Brain microvascular endothelial cell (primary cell): Measurements from ENCODE around the gene ABCA5.

Experiments used
- DNase-seq: peaks from one replicate; pipeline ENCODE4 v3.0.0-alpha.2; 2020
- H3K27ac ChIP-seq: fragments of 250-450 bp; sonication (Bioruptor Pico); 2 replicates; pipeline ENCODE4 v1.5.1; 2020; ENCODE audit warnings: mild to moderate bottlenecking, moderate library complexity
- H3K27me3 ChIP-seq: fragments of 250-450 bp; sonication (Bioruptor Pico); replicated peaks from 2 replicates; pipeline ENCODE4 v1.5.1; 2020; ENCODE audit warnings: mild to moderate bottlenecking
- H3K36me3 ChIP-seq: fragments of 250-450 bp; sonication (Bioruptor Pico); replicated peaks from 2 replicates; pipeline ENCODE4 v1.5.1; 2020; ENCODE audit warnings: mild to moderate bottlenecking
- H3K4me3 ChIP-seq: 2 replicates; pipeline ENCODE4 v1.5.1; 2011; ENCODE audit warnings: low read depth, mild to moderate bottlenecking, control low read depth, low read length, moderate library complexity
- CTCF ChIP-seq: IDR thresholded peaks from 2 replicates; pipeline ENCODE4 v1.5.1; 2011; ENCODE audit warnings: low read depth, mild to moderate bottlenecking, moderate library complexity, low read length, control low read depth, inconsistent platforms; ENCODE audit errors: missing control alignments
- in situ Hi-C: cut with HindIII; loops from 2 replicates; pipeline ENCODE4 v1.10.0; 2017; ENCODE audit warnings: low sequenced_read_pairs, low pct_ligation_motif_present

Gene ABCA5

DNA sequence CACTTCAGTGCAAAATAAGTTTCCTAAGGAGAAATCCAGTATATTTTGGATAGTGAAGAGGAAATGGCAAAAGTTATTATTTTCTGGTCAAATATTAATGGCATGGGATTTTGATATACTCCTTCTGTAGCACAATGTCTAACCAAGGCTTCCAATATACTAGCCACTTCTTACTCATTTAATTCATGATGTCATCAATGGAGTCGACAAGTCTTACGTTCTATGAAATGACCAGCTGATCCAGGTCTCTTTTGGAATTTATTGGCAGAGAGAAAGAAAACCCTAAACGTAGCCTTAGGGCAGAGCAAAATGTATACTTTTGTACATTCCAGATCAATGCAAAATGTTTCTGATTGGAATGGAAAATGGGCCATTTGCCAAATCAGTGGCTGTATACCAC is 90.0 kb downstream of the ABCA5 start:
- no peak for TF ChIP-seq CTCF
- no peak for DNase-seq
- in situ Hi-C loops, result loop anchor here (25.0 kb wide), 1 partner anchor 450 kb away; no protein-coding TSS in a partner anchor
- no peaks in the 10 kb centered on the region for H3K36me3 ChIP-seq
- no peaks in the 10 kb centered on the region for H3K27me3 ChIP-seq
- H3K4me3 ChIP-seq, result no peak overlapping the region
- H3K27ac ChIP-seq, result no peak overlapping the region

GRCh38 chr17:69236464-69236863 is 90.5 kb downstream of the ABCA5 start:
- TF ChIP-seq CTCF, result no peak

GRCh38 chr17:69235338-69236058 is 91.4 kb downstream of the ABCA5 start:
- H3K27me3 ChIP-seq, result no peaks in the 10 kb centered on the region
- peak; percentile 86 for TF ChIP-seq CTCF
- no peak overlapping the region for H3K27ac ChIP-seq
- H3K36me3 ChIP-seq, result no peaks in the 10 kb centered on the region
- no peak overlapping the region for H3K4me3 ChIP-seq
- DNase-seq, result peak; percentile 84
- in situ Hi-C loops, result loop anchor here (25.0 kb wide), 1 partner anchor 448 kb away; no protein-coding TSS in a partner anchor

More at GRCh38 chr17:69236464-69236863, 90.5 kb downstream of the ABCA5 start:
- Histone ChIP-seq H3K36me3 (no peaks in the 10 kb centered on the region), H3K4me3 (no peak overlapping the region), H3K27me3 (no peaks in the 10 kb centered on the region), H3K27ac (no peak overlapping the region)
- no peak for DNase-seq
- in situ Hi-C loops, result loop anchor here (25.0 kb wide), 1 partner anchor 449 kb away; no protein-coding TSS in a partner anchor

- Histone ChIP-seq H3K27ac (no peak overlapping the region), H3K27me3 (no peaks in the 10 kb centered on the region), H3K36me3 (no peaks in the 10 kb centered on the region), H3K4me3 (no peak overlapping the region)
- DNase-seq, result no peak
- no peak for TF ChIP-seq CTCF
- in situ Hi-C loops, result loop anchor here (25.0 kb wide), 1 partner anchor 445 kb away; no protein-coding TSS in a partner anchor
Measured at GRCh38 chr17:69232650-69233049, 94.3 kb downstream of the ABCA5 start.

GRCh38 chr17:69231521-69231920 is 95.4 kb downstream of the ABCA5 start:
- H3K27me3 ChIP-seq, result no peaks in the 10 kb centered on the region
- H3K4me3 ChIP-seq, result no peak overlapping the region
- TF ChIP-seq CTCF, result no peak
- DNase-seq, result no peak
- no peaks in the 10 kb centered on the region for H3K36me3 ChIP-seq
- no peak overlapping the region for H3K27ac ChIP-seq
- in situ Hi-C loops, result loop anchor here (25.0 kb wide), 1 partner anchor 444 kb away; no protein-coding TSS in a partner anchor

- Histone ChIP-seq H3K4me3 (no peak overlapping the region), H3K27ac (no peak overlapping the region), H3K27me3 (no peaks in the 10 kb centered on the region), H3K36me3 (no peaks in the 10 kb centered on the region)
- no peak for TF ChIP-seq CTCF
- in situ Hi-C loops, result loop anchor here (25.0 kb wide), 1 partner anchor 444 kb away; no protein-coding TSS in a partner anchor
- no peak for DNase-seq
Measured at GRCh38 chr17:69230939-69231338, 96.0 kb downstream of the ABCA5 start.
